IMR-90 (cell line): ENCODE results near the gene CPXM2. TPM values are rescaled to one million over a fixed set of nuclear protein-coding genes. Genes with fewer than 3 reads are reported as not detected.

Experiments used
- ATAC-seq: fragments of 200-7000 bp; cut with Tn5 transposase; 2 replicates; pipeline ENCODE4 v1.9.1; 2020; ENCODE audit warnings: low read depth, mild to moderate bottlenecking, moderate library complexity
- BruUV-seq: library from RNA; stranded (reverse); fragments of 400-500 nt; replicated peaks from 2 replicates; lab custom pipeline; 2021; lab: Mats Ljungman, UMichigan
- CTCF ChIA-PET: fragments of 300-600 bp; formaldehyde crosslinking; extraction: SDS; loops from one replicate; lab custom pipeline; 2021; ENCODE audit warnings: antibody characterized with exemption; lab: Yijun Ruan, JAX
- POLR2A ChIA-PET: fragments of 300-600 bp; sonication (Branson Sonifier 250); formaldehyde crosslinking; loops from one replicate; lab custom pipeline; 2022; ENCODE audit warnings: antibody characterized with exemption; ENCODE audit not compliant: unreplicated experiment; lab: Charles Lee
- DNase-seq: peaks from one replicate; pipeline ENCODE4 v3.0.0; 2013
- H2AFZ ChIP-seq: replicated peaks from 2 replicates; pipeline ENCODE3; 2013; ENCODE audit warnings: low read length, mild to moderate bottlenecking; ENCODE audit not compliant: poor library complexity
- H2AK5ac ChIP-seq: 2 replicates; pipeline ENCODE4 v1.6.1; 2013; ENCODE audit warnings: low read depth, low read length, inconsistent platforms
- H2AK9ac ChIP-seq: replicated peaks from 2 replicates; pipeline ENCODE3; 2013; ENCODE audit warnings: mild to moderate bottlenecking, low read depth, low read length, moderate library complexity; ENCODE audit not compliant: poor library complexity
- H2BK120ac ChIP-seq: 2 replicates; pipeline ENCODE4 v1.6.1; 2013; ENCODE audit warnings: low read depth, low read length, inconsistent platforms
- H2BK15ac ChIP-seq: 3 replicates; pipeline ENCODE4 v1.6.1; 2013; ENCODE audit warnings: low read depth, low read length, inconsistent platforms
- H2BK20ac ChIP-seq: 2 replicates; pipeline ENCODE4 v1.6.1; 2013; ENCODE audit warnings: low read depth, mild to moderate bottlenecking, inconsistent platforms, low read length, moderate library complexity
- H2BK5ac ChIP-seq: 2 replicates; pipeline ENCODE4 v1.6.1; 2013; ENCODE audit warnings: mild to moderate bottlenecking, low read depth, low read length, inconsistent platforms; ENCODE audit not compliant: poor library complexity, severe bottlenecking
- H3K14ac ChIP-seq: replicated peaks from 2 replicates; pipeline ENCODE4 v1.6.1; 2013; ENCODE audit warnings: low read depth, low read length, inconsistent platforms
- H3K18ac ChIP-seq: 2 replicates; pipeline ENCODE4 v1.6.1; 2013; ENCODE audit warnings: low read depth, low read length, control low read depth
- H3K23ac ChIP-seq: 2 replicates; pipeline ENCODE4 v1.6.1; 2013; ENCODE audit warnings: low read depth, low read length, inconsistent platforms
- H3K27ac ChIP-seq: 2 replicates; pipeline ENCODE4 v1.5.1; 2013; ENCODE audit warnings: mild to moderate bottlenecking, control low read depth, low read length; ENCODE audit not compliant: insufficient read depth
- H3K27me3 ChIP-seq: 2 replicates; pipeline ENCODE4 v1.6.1; 2013; ENCODE audit warnings: low read length; ENCODE audit not compliant: control insufficient read depth, insufficient read depth
- H3K36me3 ChIP-seq: 2 replicates; pipeline ENCODE4 v1.6.1; 2013; ENCODE audit warnings: low read length, mixed read lengths; ENCODE audit not compliant: control insufficient read depth, insufficient read depth
- H3K4ac ChIP-seq: 2 replicates; pipeline ENCODE4 v1.6.1; 2013; ENCODE audit warnings: low read depth, low read length, inconsistent platforms
- H3K4me1 ChIP-seq: 2 replicates; pipeline ENCODE4 v1.6.1; 2013; ENCODE audit warnings: low read length, mixed read lengths; ENCODE audit not compliant: control insufficient read depth, insufficient read depth
- H3K4me2 ChIP-seq: 2 replicates; pipeline ENCODE4 v1.6.1; 2013; ENCODE audit warnings: low read depth, mild to moderate bottlenecking, control low read depth, low read length, moderate library complexity
- H3K4me3 ChIP-seq: 2 replicates; pipeline ENCODE4 v1.5.1; 2013; ENCODE audit warnings: low read depth, mild to moderate bottlenecking, control low read depth, low read length, moderate library complexity; ENCODE audit not compliant: insufficient read depth
- H3K56ac ChIP-seq: 2 replicates; pipeline ENCODE4 v1.6.1; 2013; ENCODE audit warnings: low read length, inconsistent platforms; ENCODE audit not compliant: insufficient read depth; ENCODE audit errors: extremely low read depth
- H3K79me1 ChIP-seq, 2 experiments: 2 replicates each; pipeline ENCODE4 v1.6.1; 2013; ENCODE audit warnings: low read length in 2 of 2, inconsistent platforms in 1 of 2, low read depth in 1 of 2
- H3K9ac ChIP-seq: 2 replicates; pipeline ENCODE4 v1.6.1; 2013; ENCODE audit warnings: low read depth, low read length, control low read depth
- H3K9me1 ChIP-seq: 2 replicates; pipeline ENCODE4 v1.6.1; 2013; ENCODE audit warnings: low read length, inconsistent platforms; ENCODE audit not compliant: insufficient read depth
- H3K9me3 ChIP-seq: 2 replicates; pipeline ENCODE4 v1.6.1; 2013; ENCODE audit warnings: low read length; ENCODE audit not compliant: control insufficient read depth, insufficient read depth
- H4K20me1 ChIP-seq: 2 replicates; pipeline ENCODE4 v1.6.1; 2013; ENCODE audit warnings: low read length, inconsistent platforms; ENCODE audit not compliant: insufficient read depth
- H4K5ac ChIP-seq: 2 replicates; pipeline ENCODE4 v1.6.1; 2013; ENCODE audit warnings: mild to moderate bottlenecking, low read depth, low read length, control low read depth
- H4K8ac ChIP-seq, 2 experiments: 2 replicates each; pipeline ENCODE4 v1.6.1; 2013; ENCODE audit warnings: low read depth in 2 of 2, low read length in 2 of 2, control low read depth in 1 of 2, inconsistent platforms in 1 of 2
- H4K91ac ChIP-seq: 2 replicates; pipeline ENCODE4 v1.6.1; 2013; ENCODE audit warnings: low read depth, low read length, inconsistent platforms; ENCODE audit not compliant: insufficient read depth
- POLR2A ChIP-seq: IDR thresholded peaks from 2 replicates; pipeline ENCODE4 v1.6.1; 2012; ENCODE audit warnings: mild to moderate bottlenecking, low read depth, low read length
- RAD21 ChIP-seq: IDR thresholded peaks from 2 replicates; pipeline ENCODE4 v1.6.1; 2012; ENCODE audit warnings: low read length, improper control_type of control experiment
- SMC3 ChIP-seq: fragments of 150-350 bp; IDR thresholded peaks from 2 replicates; pipeline ENCODE4 v1.6.1; 2016; ENCODE audit warnings: low read depth, mild to moderate bottlenecking, antibody characterized with exemption, low read length, moderate library complexity
- whole genome bisulfite sequencing, 2 experiments: methylation state at CpG; one replicate each; pipeline versions ENCODE4 v1.1.5 to v1.1.7; 2013; ENCODE audit warnings: missing lambda C conversion rate in 2 of 2; ENCODE audit not compliant: insufficient read length in 1 of 2; ENCODE audit errors: extremely low coverage in 2 of 2; 5-methylcytosine and 5-hydroxymethylcytosine counted together
- dilution Hi-C: fragments of 300-500 bp; cut with HindIII; formaldehyde crosslinking; loops from one replicate; pipeline ENCODE4 v1.14.3; 2018; ENCODE audit warnings: low sequenced_read_pairs; ENCODE audit not compliant: unreplicated experiment
- in situ Hi-C: fragments of 300-500 bp; cut with MboI; formaldehyde crosslinking; loops from 3 replicates; pipeline ENCODE4 v1.14.3; 2019; ENCODE audit warnings: low sequenced_read_pairs, inconsistent platforms, mixed read lengths
- intact Hi-C: fragments of 100-400 bp; cut with micrococcal nuclease; formaldehyde crosslinking; loops from 2 replicates; pipeline ENCODE4 v1.10.0; 2022
- polyA plus RNA-seq, 3 experiments: library from polyadenylated mRNA; depleted of rRNA; stranded (reverse); fragments of >200 nt; gene quantifications; 2 replicates each; pipeline ENCODE4 v1.2.3, GENCODE V29; 2012; ENCODE audit warnings: low replicate concordance in 1 of 3
- total RNA-seq: library from RNA; depleted of rRNA; stranded (reverse); fragments of >200 nt; gene quantifications from 2 replicates; pipeline ENCODE4 v1.2.3, GENCODE V29; 2012
- TF ChIP-seq, protein P1 (sequence below): conservative IDR thresholded peaks from 2 replicates; pipeline ENCODE4 v1.5.1; 2012; ENCODE audit warnings: mild to moderate bottlenecking, low read depth, low read length, improper control_type of control experiment

Gene CPXM2
- total and polyA plus RNA-seq, 2 of the 4 experiments (the other 2 are of a cell fraction) = not detected

- no peaks in the 10 kb centered on the region for H3K27me3 ChIP-seq
These were observed 23.3 kb downstream of the CPXM2 start for GRCh38 chr10:123868038-123869019.

More at GRCh38 chr10:123868038-123869019, 23.3 kb downstream of the CPXM2 start:
- H2BK20ac ChIP-seq = no peak overlapping the region
- H3K79me1 ChIP-seq = no peaks in the 10 kb centered on the region
- ATAC-seq (no peak), DNase-seq (no peak)
- H2BK5ac ChIP-seq = no peak overlapping the region
- dilution Hi-C loops = no loop called here
- H4K8ac ChIP-seq = no peak overlapping the region
- TF ChIP-seq SMC3 (no peak), POLR2A (no peak), RAD21 (no peak)
- TF ChIP-seq, protein P1, sequence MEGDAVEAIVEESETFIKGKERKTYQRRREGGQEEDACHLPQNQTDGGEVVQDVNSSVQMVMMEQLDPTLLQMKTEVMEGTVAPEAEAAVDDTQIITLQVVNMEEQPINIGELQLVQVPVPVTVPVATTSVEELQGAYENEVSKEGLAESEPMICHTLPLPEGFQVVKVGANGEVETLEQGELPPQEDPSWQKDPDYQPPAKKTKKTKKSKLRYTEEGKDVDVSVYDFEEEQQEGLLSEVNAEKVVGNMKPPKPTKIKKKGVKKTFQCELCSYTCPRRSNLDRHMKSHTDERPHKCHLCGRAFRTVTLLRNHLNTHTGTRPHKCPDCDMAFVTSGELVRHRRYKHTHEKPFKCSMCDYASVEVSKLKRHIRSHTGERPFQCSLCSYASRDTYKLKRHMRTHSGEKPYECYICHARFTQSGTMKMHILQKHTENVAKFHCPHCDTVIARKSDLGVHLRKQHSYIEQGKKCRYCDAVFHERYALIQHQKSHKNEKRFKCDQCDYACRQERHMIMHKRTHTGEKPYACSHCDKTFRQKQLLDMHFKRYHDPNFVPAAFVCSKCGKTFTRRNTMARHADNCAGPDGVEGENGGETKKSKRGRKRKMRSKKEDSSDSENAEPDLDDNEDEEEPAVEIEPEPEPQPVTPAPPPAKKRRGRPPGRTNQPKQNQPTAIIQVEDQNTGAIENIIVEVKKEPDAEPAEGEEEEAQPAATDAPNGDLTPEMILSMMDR = no peak
- WGBS, 2 experiments = 60% methylated on average over 1 of the region's 15 CpGs; no CpG with 5 or more reads in 1 of the 2 experiments
- H4K20me1 ChIP-seq = no peaks in the 10 kb centered on the region
- in situ Hi-C loops = no loop called here
- intact Hi-C loops = no loop called here
- no peak overlapping the region for H3K4ac ChIP-seq
- peaks cover 25% of the 10 kb centered on the region for H3K9me3 ChIP-seq
- H3K4me1 ChIP-seq = no peaks in the 10 kb centered on the region
- H2AK9ac ChIP-seq = no peak overlapping the region
- H3K9me1 ChIP-seq = no peaks in the 10 kb centered on the region
- no peak overlapping the region for H3K14ac ChIP-seq
- H3K27ac ChIP-seq = no peak overlapping the region
- H2BK15ac ChIP-seq = no peak overlapping the region
- no peak overlapping the region for H3K56ac ChIP-seq
- no peak overlapping the region for H2BK120ac ChIP-seq
- H3K4me2 ChIP-seq = no peak overlapping the region
- no TSS peak for BruUV-seq
- no peak overlapping the region for H4K91ac ChIP-seq
- H3K4me3 ChIP-seq = no peak overlapping the region
- H2AFZ ChIP-seq = no peak overlapping the region
- H3K9ac ChIP-seq = no peak overlapping the region
- H2AK5ac ChIP-seq = no peak overlapping the region
- H3K36me3 ChIP-seq = no peaks in the 10 kb centered on the region
- no peak overlapping the region for H4K5ac ChIP-seq
- ChIA-PET CTCF (no interaction called here), POLR2A (no interaction called here)
- no peak overlapping the region for H3K18ac ChIP-seq
- H3K23ac ChIP-seq = no peak overlapping the region
